HCT116 (cell line): ENCODE results near the gene ITPR2. TPM values are rescaled to one million over a fixed set of nuclear protein-coding genes. Genes with fewer than 3 reads are reported as not detected.

ENCODE experiments used
- ATAC-seq: fragments of 200-7000 bp; cut with Tn5 transposase; 2 replicates; pipeline ENCODE4 v1.9.1; 2020; ENCODE audit warnings: mild to moderate bottlenecking, moderate library complexity
- BruUV-seq: library from RNA; stranded (reverse); fragments of 400-500 nt; replicated peaks from 2 replicates; lab custom pipeline; 2021; lab: Mats Ljungman, UMichigan
- CTCF ChIA-PET: fragments of 300-600 bp; sonication (Branson Sonifier 250); formaldehyde crosslinking; loops from one replicate; lab custom pipeline; 2021; ENCODE audit warnings: antibody characterized with exemption; lab: Charles Lee
- POLR2A ChIA-PET: fragments of 300-600, 350-600 bp; sonication (Branson Sonifier 250); formaldehyde crosslinking; loops from one replicate; lab custom pipeline; 2021; ENCODE audit warnings: antibody characterized with exemption; lab: Charles Lee
- RAD21 ChIA-PET, 2 experiments: fragments of 300-600 bp; sonication (Branson Sonifier 250); formaldehyde crosslinking; loops; one replicate each; lab custom pipeline; 2023; ENCODE audit warnings: low total read pairs in 2 of 2; ENCODE audit not compliant: uncharacterized antibody in 2 of 2, unreplicated experiment in 2 of 2, low non-redundant PET in 1 of 2; lab: Charles Lee
- DNase-seq: peaks from one replicate; pipeline ENCODE4 v3.0.0-alpha.2; 2010; ENCODE audit warnings: low read depth, low spot score
- H2AFZ ChIP-seq: fragments of 200-600 bp; shearing (Covaris generic), sonication (generic); 2 replicates; pipeline ENCODE4 v1.6.1; 2017; ENCODE audit warnings: low read depth, mixed run types, mixed read lengths, antibody characterized with exemption, low read length; ENCODE audit not compliant: poor library complexity, severe bottlenecking
- H3K27ac ChIP-seq: 2 replicates; pipeline ENCODE4 v1.5.1; 2012; ENCODE audit warnings: low read depth, low read length
- H3K27me3 ChIP-seq: fragments of 200-600 bp; sonication (generic); 2 replicates; pipeline ENCODE4 v1.6.1; 2016; ENCODE audit warnings: mixed run types, low read length, mixed read lengths; ENCODE audit not compliant: insufficient read depth
- H3K36me3 ChIP-seq, 2 experiments: fragments of 200-500 bp in 1 of 2; fragments of 200-600 bp in 1 of 2; sonication (Bioruptor generic) in 1 of 2; sonication (generic) in 1 of 2; 2 replicates each; pipeline versions ENCODE4 v1.5.1 to v1.6.1; 2014 to 2016; ENCODE audit warnings: low read length in 2 of 2, inconsistent platforms in 1 of 2, mixed read lengths in 1 of 2, mixed run types in 1 of 2; ENCODE audit not compliant: insufficient read depth in 2 of 2, control insufficient read depth in 1 of 2
- H3K4me1 ChIP-seq, 2 experiments: fragments of 200-600 bp in 1 of 2; sonication (generic) in 1 of 2; 2 replicates each; pipeline versions ENCODE4 v1.5.1 to v1.6.1; 2012 to 2017; ENCODE audit warnings: low read length in 2 of 2, inconsistent platforms in 1 of 2, mild to moderate bottlenecking in 1 of 2, mixed read lengths in 1 of 2, mixed run types in 1 of 2, moderate library complexity in 1 of 2; ENCODE audit not compliant: insufficient read depth in 2 of 2, control insufficient read depth in 1 of 2
- H3K4me2 ChIP-seq: fragments of 200-600 bp; sonication (generic); 2 replicates; pipeline ENCODE4 v1.6.1; 2017; ENCODE audit warnings: mixed run types, low read length, mixed read lengths
- H3K4me3 ChIP-seq, 2 experiments: fragments of 200-600 bp in 1 of 2; sonication (generic) in 1 of 2; replicated peaks in 1 of 2; 2 replicates each; pipeline ENCODE4 v1.5.1; 2011 to 2016; ENCODE audit warnings: low read length in 2 of 2, control low read depth in 1 of 2, low read depth in 1 of 2, mild to moderate bottlenecking in 1 of 2, mixed read lengths in 1 of 2, mixed run types in 1 of 2
- H3K79me2 ChIP-seq: fragments of 200-600 bp; sonication (generic); 2 replicates; pipeline ENCODE4 v1.6.1; 2017; ENCODE audit warnings: mild to moderate bottlenecking, mixed run types, low read length, moderate library complexity, mixed read lengths; ENCODE audit not compliant: insufficient read depth
- H3K9ac ChIP-seq: fragments of 200-600 bp; sonication (generic); 2 replicates; pipeline ENCODE4 v1.6.1; 2016; ENCODE audit warnings: low read length, mixed read lengths
- H3K9me2 ChIP-seq: fragments of 200-600 bp; sonication (generic), shearing (Covaris generic); 2 replicates; pipeline ENCODE4 v1.6.1; 2017; ENCODE audit warnings: mixed run types, mild to moderate bottlenecking, moderate library complexity; ENCODE audit not compliant: insufficient read depth
- H3K9me3 ChIP-seq, 2 experiments: fragments of 200-500 bp in 1 of 2; fragments of 200-600 bp in 1 of 2; sonication (Bioruptor generic) in 1 of 2; sonication (generic) in 1 of 2; 2 replicates each; pipeline ENCODE4 v1.6.1; 2014 to 2017; ENCODE audit warnings: low read length in 2 of 2, mixed read lengths in 2 of 2, inconsistent platforms in 1 of 2, low read depth in 1 of 2, mild to moderate bottlenecking in 1 of 2, mixed run types in 1 of 2, moderate library complexity in 1 of 2; ENCODE audit not compliant: control insufficient read depth in 1 of 2, insufficient read depth in 1 of 2
- H4K20me1 ChIP-seq: fragments of 200-600 bp; sonication (generic), shearing (Covaris generic); 2 replicates; pipeline ENCODE4 v1.6.1; 2017; ENCODE audit warnings: mixed run types, mild to moderate bottlenecking, moderate library complexity; ENCODE audit not compliant: insufficient read depth
- EZH2phosphoT487 ChIP-seq: fragments of 200-600 bp; IDR thresholded peaks from 2 replicates; pipeline ENCODE4 v1.6.1; 2018; ENCODE audit warnings: antibody characterized with exemption, borderline replicate concordance
- FOSL1 ChIP-seq: IDR thresholded peaks from 2 replicates; pipeline ENCODE4 v1.6.1; 2012; ENCODE audit warnings: low read depth
- POLR2A ChIP-seq: IDR thresholded peaks from 2 replicates; pipeline ENCODE4 v1.7.0; 2011; ENCODE audit warnings: borderline replicate concordance; ENCODE audit not compliant: insufficient read depth, insufficient read length; ENCODE audit errors: extremely low read depth
- POLR2AphosphoS5 ChIP-seq: IDR thresholded peaks from 2 replicates; pipeline ENCODE4 v1.6.1; 2011; ENCODE audit warnings: mild to moderate bottlenecking, low read depth, low read length, moderate library complexity
- RAD21 ChIP-seq: IDR thresholded peaks from 2 replicates; pipeline ENCODE4 v1.6.1; 2012; ENCODE audit warnings: low read depth, mild to moderate bottlenecking
- SP1 ChIP-seq: IDR thresholded peaks from 2 replicates; pipeline ENCODE4 v1.6.1; 2012; ENCODE audit warnings: low read depth
- SRF ChIP-seq: IDR thresholded peaks from 2 replicates; pipeline ENCODE4 v1.6.1; 2012; ENCODE audit warnings: low read depth
- TCF7L2 ChIP-seq: IDR thresholded peaks from 2 replicates; pipeline ENCODE4 v1.7.0; 2011; ENCODE audit warnings: borderline replicate concordance, inconsistent platforms; ENCODE audit not compliant: insufficient read depth, insufficient read length; ENCODE audit errors: extremely low read depth
- YY1 ChIP-seq: IDR thresholded peaks from 2 replicates; pipeline ENCODE4 v1.6.1; 2011; ENCODE audit warnings: low read length, low read depth, moderate library complexity, mild to moderate bottlenecking; ENCODE audit not compliant: insufficient replicate concordance; ENCODE audit errors: extremely low read depth
- ZFX ChIP-seq: fragments of 450-650 bp; IDR thresholded peaks from 2 replicates; pipeline ENCODE4 v1.6.1; 2017
- ZNF274 ChIP-seq: fragments of 200-500 bp; sonication (Bioruptor generic); IDR thresholded peaks from 2 replicates; pipeline ENCODE4 v1.6.1; 2014; ENCODE audit warnings: mild to moderate bottlenecking, low read depth, low read length, inconsistent platforms
- intact Hi-C: fragments of 100-400 bp; cut with micrococcal nuclease; formaldehyde crosslinking; loops from 2 replicates; pipeline ENCODE4 v1.10.0; 2022
- total RNA-seq: library from RNA; stranded (reverse); gene quantifications from one replicate; pipeline ENCODE4 v1.2.1, GENCODE V29; 2021; ENCODE audit not compliant: unreplicated experiment
- TF ChIP-seq, protein P1 (sequence below): IDR thresholded peaks from 2 replicates; pipeline ENCODE4 v1.6.1; 2012

ITPR2 gene
- total RNA-seq, 1 experiment from 2014 or later = 6.5 TPM

- TF ChIP-seq ZFX (no peak), TCF7L2 (no peak), POLR2A (no peak), EZH2phosphoT487 (no peak), FOSL1 (no peak)
These were observed 128.1 kb downstream of the ITPR2 start (continued) for GRCh38 chr12:26704684-26705460.

DNA sequence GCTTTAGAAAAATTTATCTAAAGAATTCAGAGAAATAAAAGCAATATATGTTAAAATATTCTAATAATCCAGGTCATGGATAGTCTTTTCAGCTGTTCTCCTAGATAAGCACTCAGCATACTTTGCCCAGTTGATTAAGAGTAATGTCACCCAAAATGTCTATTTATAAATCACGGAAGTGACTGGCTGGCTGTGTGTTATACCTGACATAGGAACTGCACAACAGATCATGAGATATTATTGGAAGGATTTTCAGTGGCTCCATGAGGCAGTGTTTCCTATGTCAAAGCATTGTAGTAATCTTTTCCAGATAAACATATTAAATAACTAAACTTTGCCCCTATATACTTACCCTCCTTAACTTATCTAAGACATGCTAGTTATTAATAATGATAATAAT is 128.8 kb downstream of the ITPR2 start:
- Histone ChIP-seq H3K9me3 (no peaks in the 10 kb centered on the region), H3K27ac (no peak overlapping the region), H4K20me1 (no peaks in the 10 kb centered on the region), H2AFZ (no peak overlapping the region), H3K36me3 (no peaks in the 10 kb centered on the region), H3K79me2 (no peaks in the 10 kb centered on the region), H3K27me3 (no peaks in the 10 kb centered on the region), H3K4me3 (no peak overlapping the region), H3K9ac (no peak overlapping the region), H3K9me2 (no peaks in the 10 kb centered on the region), H3K4me1 (no peaks in the 10 kb centered on the region), H3K4me2 (no peak overlapping the region)
- no TSS peak for BruUV-seq
- no peak for DNase-seq
- ChIA-PET CTCF (no interaction called here), RAD21 (no interaction called here), POLR2A (no interaction called here)
- TF ChIP-seq, protein P1, sequence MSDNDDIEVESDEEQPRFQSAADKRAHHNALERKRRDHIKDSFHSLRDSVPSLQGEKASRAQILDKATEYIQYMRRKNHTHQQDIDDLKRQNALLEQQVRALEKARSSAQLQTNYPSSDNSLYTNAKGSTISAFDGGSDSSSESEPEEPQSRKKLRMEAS = no peak
- TF ChIP-seq SRF (no peak), POLR2AphosphoS5 (no peak), YY1 (no peak), ZNF274 (no peak), RAD21 (no peak), SP1 (no peak), TCF7L2 (no peak)
- intact Hi-C loops = loop anchor here (5.0 kb wide), 1 partner anchor 72 kb away; no protein-coding TSS in a partner anchor
- ATAC-seq = no peak
